GM21737 (cell line): ENCODE measurements around the gene SPATA33.
A peak's percentile ranks its signal among the peaks of the same experiment; 100 is the strongest.

Experiments used
- ATAC-seq: cut with Tn5 transposase; IDR thresholded peaks from one replicate; pipeline ENCODE4 v1.9.1; 2021; ENCODE audit warnings: mild to moderate bottlenecking, moderate library complexity; ENCODE audit not compliant: unreplicated experiment

SPATA33 gene

DNA sequence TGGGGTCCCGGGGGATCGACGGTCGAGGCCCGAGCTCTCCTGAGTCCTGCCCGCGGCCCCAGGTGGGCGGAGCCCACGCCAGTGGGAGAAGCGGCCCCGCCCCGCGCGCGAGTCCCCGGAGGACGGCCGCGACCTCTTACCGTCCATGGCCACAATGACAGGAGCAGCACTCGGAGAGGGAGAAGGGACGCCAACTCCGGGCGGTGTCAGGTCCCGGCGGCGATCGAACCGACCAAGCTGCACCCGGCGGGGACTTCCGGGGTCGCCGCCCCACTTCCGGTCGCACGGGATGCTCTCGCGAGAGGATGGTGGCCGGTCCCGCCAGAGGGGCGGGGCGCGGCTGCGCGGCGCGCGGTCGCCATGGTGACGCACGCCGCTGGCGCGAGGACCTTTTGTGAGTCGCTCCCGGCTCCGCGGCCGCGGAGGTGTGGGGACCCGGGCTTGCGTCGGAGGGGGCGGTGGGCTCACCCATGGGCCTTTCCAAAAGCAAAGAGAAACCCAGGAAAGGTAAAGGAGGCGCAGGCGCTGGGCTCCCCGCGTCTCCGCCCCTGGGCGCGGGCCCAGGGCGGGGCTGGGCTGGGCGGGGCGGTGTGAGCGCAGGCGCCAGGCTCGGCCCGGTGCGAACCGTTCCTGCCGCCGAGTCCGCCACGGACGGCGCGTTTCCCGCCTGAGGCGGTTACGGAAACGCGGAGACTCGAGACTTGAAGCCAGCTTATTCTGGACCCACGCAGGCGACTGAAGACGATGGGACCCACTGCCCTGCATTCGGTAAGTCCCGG is at the start of gene SPATA33, which contains the start of gene CHMP1A:
TSS of gene SPATA33 (plus strand) at position 395 of the 779 bp plus-strand sequence. CDS start at position 471, 76 bp downstream.
TSS of gene CHMP1A (minus strand) at position 267 of the 779 bp plus-strand sequence. CDS start at position 147, 120 bp downstream.
- peak; percentile 82 for ATAC-seq

DNA sequence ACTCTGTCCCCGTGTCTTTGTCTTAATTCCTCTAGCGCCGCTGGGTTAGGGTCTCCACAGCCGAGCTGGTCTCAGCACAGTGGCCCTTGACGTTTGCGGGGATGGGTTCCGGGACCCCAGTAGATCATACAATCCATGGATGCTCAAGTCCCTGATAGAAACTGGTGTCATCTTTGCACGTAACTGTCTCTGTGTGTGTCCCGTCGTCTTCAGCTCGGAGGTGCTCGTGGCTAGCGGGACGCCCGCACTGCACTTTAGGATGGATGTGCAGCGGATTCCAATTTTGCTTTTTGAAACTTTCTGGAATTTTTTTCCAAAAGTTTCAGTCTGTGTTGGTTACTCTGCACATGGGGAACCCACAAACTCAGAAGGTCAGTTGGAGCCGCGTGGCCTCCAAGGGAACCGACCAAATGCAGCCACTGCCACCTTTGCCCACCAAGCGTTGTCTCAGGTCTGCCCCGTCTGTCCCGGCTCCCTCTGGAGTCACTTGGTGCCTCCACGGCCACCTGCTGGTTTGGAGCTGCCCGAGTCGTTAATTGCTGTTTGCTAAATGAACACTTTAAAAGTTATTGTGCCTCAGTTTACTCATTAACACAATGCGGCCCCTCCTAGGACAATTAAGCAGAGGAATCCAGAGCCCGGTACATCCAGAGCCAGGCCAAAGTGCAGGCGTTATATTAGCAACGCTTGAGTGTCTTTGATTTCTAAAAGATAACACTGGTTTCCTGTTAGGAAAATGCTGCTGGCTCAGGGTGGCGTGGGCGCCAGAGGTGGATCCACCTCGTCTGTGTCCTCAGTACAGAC is 49.5 kb upstream of the SPATA33 start:
- ATAC-seq: no peak

DNA sequence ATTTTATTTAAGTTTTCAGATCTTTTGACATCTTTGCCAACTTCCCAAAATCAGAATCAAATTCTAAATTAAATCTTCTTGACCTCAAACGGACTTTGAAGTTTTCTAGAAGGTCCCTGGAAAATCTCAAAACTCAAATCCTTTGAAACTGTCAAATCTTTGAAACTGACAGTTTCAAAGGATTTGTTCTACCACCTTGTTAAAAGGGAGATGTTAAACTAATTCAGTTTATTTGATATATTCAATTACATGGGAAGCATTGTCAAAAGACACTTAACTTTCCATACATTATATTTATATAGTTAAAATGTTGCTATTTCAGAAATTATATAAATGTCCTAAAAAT is 47.6 kb upstream of the SPATA33 start:
- ATAC-seq: no peak

DNA sequence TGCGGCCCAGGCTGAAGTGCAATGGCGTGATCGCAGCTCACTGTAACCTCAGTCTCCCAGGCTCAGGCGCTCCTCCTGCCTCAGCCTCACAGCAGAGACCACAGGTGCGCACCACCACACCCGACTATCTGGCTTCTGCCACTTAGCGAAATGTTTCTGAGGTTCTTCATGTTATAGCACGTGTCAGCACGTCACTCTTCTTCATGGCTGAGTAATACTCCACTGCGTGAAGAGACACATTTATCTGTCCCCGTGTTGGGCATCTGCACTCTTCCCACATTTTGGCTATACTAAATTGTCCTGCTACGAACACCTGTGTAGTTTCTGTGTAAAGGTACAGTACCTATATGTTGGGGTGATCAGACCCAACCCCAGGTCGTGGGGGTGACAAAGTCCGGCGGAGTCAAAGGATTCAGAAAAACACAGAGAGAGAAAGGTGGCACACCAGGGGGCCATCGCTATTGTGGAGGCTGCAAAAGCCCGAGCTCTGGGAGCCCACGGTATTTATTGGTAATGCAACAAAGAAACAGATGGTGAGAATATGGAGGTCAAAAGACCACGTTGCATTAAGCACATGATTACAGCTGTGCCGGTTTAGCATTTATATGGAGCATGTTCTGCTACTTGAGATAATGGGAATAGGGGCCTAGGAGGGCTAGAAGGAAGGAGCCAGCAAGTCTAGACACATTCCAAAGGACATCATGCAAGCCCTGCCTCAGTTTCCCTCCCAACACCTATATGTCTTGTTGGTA is 45.0 kb upstream of the SPATA33 start:
- ATAC-seq: no peak

DNA sequence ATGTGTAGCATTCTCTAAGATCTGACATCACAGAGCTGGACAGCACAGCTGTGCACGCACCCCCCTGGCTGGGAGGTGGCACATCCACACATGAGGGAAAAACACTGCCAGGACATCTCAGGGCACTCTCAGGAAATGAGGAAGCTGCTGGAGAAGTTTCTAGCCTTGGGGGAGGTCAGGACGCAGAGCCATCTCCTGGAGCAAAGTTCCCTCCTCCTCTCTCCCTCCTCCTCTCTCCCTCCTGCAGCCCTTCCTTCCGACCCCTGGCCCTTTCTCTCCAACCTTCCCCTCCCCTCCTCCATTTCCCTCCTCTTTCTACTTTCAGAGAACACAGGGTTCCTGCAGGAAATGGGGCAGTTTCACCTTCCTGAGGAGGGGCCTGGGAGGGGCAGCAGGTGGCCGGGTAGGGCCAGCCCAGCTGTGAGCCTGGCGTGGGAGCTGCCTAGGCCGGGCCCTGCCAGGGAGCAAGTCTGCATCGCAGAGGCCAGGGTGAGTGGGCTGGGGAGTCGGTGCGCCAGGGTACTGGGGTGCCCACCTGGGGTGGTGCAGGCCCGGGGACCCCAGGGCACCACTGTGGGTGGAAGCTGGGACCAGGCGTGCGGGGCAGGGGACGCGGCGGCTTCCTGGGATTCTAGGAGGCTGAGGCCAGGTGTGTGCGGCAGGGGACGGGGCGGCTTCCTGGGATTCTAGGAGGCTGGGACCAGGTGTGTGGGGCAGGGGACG is 44.2 kb upstream of the SPATA33 start, which contains the start of gene DPEP1:
TSS of gene DPEP1 (plus strand) at position 412 of the 723 bp plus-strand sequence. CDS start 16,769 bp downstream, outside the sequence.
- no peak for ATAC-seq

DNA sequence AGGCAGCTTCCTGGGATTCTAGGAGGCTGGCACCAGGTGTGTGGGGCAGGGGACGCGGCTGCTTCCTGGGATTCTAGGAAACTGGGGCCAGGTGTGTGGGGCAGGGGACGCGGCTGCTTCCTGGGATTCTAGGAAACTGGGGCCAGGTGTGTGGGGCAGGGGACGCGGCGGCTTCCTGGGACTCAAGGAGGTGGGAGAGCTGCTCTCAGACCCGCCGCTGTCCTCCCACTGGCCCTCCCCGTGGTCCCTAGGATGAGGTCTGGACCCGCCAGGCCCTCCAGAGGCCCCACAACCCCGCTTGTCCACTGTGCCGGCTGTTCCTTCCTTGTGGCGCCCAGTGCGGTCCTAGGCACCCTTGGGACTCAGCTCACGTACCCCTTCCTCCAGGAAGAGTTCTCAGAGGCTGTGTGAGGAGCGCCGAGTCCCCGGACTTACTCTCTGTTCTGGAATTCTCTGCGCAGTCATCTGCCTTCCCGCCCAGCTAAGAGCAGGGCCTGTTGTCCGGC is 43.6 kb upstream of the SPATA33 start:
- ATAC-seq: no peak

DNA sequence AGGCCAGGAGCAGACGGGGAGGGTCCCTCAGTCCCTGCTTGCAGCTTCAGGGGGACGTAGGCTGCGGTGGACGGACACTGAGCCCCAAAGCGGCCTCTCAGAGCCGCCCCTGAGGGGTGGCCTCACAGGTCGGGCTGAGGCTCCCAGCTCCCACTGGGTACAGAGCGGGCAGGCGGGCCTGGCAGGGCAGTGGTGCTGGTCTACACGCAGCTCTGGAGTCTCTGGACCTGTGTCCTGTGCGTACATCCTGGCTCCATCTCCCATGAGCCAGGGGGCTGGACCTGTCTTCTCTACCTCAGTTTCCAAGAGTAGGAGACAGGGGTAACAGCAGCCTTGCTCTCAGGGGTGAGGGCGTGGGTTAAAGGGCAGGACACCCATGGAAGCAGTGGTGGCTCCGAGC is 42.5 kb upstream of the SPATA33 start:
- ATAC-seq: no peak

DNA sequence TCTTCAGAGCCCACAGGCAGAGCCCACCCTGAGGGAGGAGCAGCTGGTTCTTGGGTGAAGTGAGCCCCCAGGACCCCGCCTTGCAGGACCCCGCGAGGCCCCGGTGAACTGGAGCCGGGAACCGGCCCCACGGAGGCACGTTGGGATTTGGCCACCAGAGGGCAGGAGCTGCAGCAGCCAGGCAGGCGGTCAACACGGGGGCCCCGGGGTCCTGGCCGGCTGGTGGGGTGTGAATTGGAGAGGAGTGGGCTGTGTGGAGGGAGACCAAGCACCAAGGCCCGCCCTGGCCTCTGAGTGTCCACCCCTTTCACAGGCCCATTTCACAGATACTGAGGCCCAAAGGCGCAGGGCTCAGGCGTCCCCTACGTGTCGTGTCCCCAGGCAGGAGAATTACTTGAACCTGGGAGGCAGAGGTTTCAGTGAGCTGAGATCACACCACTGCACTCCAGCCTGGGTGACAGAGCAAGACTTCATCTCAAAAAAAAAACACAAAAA is 42.0 kb upstream of the SPATA33 start:
- no peak for ATAC-seq

DNA sequence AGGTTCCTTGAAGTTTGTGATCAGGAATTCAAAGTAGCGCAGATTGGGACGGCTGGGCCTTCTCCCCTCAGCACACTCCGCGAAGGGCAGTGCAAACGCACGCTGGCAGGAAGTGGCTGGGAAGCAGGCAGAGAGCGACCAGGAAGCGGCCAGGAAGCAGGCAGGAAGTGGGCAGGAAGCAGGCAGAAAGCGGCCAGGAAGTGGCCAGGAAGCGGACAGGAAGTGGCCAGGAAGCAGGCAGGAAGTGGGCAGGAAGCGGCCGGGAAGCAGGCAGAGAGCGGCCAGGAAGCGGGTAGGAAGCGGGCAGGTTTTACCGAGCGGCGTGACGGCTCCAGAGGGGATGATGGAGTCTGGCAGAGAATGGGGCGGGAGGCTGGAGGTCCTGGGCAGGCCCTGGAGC is 41.0 kb upstream of the SPATA33 start:
- ATAC-seq: no peak

DNA sequence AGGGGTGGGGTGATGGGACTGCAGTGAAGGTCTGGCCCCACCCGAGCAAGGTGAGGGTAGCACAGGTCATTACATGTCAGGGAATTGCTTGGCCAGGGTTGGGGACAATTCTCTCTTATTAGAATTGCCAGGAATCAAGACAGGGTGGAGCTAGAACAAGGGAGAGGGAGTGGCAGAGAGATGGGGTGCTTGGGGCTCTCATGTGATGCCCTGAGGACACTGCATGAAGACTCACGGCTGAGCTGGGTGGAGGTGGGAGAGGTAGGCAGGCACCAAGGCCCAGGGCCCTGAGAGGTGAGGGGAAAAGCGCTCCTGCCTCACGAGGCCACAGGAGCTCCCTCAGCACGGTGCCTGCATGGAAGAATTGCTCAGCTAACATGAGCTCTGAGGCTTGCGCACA is 40.6 kb upstream of the SPATA33 start:
- no peak for ATAC-seq

DNA sequence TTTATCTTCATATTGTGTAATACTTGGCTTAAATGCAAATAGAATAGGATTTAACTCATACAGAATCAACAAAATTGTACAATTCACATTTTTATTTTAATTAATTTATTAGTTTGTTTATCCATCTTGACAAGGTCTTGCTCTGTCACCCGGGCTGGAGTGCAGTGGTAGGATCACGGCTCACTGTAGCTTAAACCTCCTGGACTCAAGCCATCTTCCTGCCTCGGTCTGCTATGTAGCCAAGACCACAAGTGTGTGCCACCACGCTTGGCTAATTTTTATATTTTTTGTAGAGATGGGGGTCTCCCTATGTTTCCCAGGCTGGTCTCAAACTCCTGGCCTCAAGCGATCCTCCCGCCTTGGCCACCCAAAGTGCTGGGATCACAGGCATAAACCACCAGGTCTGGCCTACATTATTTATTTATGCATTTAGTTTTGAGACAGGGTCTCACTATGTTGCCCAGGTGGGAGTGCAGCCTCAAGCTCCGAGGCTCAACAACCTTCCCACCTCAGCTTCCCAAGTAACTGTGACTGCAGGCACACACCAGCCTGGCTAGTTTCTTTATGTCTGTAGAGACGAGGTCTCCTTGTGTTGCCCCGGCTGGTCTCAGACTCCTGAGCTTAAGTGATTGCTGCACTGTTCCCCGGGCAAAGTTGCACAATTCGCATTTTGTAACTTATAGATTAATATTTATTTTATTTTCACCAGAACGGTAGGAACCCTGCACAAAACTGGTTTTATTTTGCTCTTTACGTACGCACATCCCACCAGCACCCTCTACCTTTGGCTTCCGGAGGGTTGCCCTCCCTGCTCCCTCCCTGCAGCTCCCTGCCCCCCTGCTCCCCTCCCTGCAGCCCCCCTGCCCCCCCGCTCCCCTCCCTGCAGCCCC is 39.3 kb upstream of the SPATA33 start:
- ATAC-seq: no peak

DNA sequence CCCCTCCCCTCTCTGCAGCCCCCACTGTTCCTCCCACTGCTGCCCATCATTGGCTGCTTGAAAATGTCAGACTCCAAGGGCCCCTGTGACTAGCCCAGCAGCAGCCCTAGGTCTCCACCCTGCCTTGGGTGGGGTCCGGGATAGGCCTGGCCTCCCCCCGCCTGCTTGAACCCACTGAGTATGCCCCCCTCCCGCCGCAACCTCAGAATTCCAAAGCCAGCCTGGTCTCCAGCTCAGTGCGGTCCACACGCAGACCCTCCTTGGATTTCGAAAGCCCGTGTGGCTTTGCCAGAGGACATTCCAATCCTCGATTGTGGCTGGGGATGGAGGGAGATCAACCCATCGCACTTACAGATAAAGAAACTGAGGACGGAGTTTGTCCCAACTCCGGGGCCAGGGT is 37.8 kb upstream of the SPATA33 start:
- ATAC-seq: no peak

DNA sequence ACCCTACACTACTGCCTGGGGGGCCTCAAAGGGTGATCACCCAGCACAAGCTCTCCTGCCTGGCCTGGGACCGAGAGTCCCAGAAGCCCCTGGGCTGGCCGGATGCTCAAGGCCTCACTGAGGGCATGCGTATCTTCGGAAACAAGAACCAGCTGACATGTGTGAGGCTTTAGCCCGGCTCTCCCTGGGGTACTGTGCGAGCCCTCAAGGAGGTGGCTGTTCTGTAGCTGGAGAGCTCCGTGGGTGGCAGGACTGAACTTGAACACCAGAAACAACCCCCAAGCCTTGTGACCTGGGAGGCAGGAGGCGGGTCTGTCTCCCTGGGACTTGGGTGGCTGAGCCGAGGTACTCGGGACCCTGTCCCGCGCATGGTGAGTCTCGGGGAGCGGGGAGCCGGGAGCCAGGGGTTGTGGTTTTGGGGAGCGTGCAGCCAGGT is 37.2 kb upstream of the SPATA33 start:
- ATAC-seq: no peak

DNA sequence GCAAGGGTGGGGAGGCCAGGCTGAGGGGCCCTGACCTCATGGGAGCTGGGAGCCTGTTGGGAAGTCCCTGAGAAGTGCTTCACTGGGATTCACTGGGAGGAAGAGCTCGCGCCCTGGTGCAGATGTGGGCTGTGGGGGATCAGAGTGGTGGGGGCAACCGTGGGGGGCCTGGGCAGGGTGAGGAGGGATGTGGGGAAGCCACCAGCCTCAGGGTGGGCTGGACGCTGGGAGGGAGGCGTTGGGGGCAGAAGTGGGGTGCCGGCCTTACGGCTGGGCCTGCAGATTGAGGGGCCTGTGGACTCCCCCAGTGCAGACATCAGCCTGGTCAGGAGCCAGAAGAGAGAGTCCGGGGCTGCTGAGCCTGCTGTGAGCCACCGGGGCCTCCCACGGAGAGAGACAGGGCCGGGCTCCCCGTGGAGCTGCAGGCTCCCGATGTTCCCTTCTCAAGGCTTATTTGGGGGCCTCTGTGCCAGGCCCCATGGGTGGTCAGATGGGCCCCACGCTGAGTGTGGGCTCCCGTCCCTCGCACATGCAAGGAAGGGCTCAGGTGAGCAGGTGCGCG is 36.4 kb upstream of the SPATA33 start:
- ATAC-seq: no peak

DNA sequence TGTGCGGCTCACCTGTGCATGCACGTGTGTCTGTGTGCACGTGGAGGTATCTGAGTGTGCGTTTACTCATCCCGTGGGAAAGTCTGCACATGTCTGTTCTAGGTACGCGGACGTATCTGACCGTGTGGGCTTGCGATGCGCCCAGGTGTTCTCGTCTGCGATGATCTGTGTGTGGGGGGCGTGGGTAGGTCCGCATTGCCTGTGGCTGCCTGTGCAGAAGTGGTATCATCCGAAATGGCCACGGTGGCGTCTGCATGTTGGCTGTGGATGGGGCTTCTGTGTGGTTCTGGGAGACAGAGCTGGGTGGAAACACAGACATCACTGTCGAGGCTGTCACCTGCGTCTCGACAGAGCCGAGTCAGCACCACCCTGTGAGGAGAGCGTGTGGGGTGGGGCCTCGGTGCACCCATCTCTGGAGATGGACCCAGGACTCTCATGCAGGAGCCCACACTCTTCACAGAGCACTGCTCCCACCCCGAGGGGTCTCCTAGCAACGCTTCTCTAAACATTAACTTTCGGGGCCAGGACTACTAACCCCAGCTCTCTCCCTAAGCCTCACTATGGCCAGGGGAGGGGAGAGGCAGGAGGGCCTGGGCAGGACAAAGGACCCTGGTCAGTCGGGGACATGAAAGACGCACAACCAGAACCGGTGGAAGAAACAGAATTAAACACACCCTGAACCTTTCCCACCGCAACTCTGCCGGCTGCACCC is 35.8 kb upstream of the SPATA33 start:
- ATAC-seq: no peak

DNA sequence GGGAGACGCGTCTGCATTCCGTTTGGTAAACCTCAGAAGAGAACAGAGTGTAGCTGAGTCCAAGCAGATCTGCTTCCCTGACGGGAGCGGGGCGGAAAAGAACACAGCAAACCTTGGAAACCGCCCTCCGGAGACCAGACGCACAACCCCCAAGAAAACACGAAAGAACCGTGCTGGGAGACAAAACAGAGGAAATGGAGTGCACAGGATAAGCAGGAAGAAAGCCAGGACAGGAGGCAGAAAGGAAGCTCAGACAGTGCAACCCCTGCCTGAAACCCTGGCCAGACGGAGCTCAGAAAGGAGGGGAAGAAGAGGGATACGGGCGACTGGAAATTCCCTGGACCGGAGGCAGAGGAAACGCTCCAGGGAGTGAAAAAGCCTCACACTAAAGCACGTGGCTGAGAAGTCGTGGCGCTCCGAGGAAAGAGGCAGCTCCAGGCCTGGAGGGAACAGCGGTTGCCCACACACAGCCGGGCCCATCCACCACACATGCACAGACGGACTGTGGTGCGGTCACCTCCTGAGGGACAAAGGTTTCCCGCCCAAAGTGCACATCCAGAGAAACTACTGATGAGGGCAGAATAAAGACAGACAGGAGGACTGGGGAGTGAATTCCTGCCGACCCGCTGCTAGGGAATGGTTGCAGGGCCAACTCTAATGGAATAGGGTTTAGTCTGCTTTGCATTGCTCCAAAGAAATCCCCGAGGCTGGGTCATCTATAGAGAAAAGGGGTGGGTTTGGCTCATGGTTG is 34.0 kb upstream of the SPATA33 start:
- no peak for ATAC-seq
